A673 (cell line): ENCODE measurements around the gene TMEM205.

Source experiments
- EZH2 ChIP-seq: fragments of 200-600 bp; sonication (generic); IDR thresholded peaks from 2 replicates; pipeline ENCODE4 v1.6.1; 2017; ENCODE audit warnings: borderline replicate concordance, low read depth, mild to moderate bottlenecking, mixed read lengths, antibody characterized with exemption, low read length; ENCODE audit not compliant: poor library complexity, severe bottlenecking
- TF ChIP-seq, protein P1 (sequence below): fragments of 300-800, 200-600 bp; sonication (generic); conservative IDR thresholded peaks from 2 replicates; pipeline ENCODE4 v1.5.1; 2017; ENCODE audit warnings: low read depth, mild to moderate bottlenecking, antibody characterized with exemption, low read length, moderate library complexity, mixed read lengths

DNA sequence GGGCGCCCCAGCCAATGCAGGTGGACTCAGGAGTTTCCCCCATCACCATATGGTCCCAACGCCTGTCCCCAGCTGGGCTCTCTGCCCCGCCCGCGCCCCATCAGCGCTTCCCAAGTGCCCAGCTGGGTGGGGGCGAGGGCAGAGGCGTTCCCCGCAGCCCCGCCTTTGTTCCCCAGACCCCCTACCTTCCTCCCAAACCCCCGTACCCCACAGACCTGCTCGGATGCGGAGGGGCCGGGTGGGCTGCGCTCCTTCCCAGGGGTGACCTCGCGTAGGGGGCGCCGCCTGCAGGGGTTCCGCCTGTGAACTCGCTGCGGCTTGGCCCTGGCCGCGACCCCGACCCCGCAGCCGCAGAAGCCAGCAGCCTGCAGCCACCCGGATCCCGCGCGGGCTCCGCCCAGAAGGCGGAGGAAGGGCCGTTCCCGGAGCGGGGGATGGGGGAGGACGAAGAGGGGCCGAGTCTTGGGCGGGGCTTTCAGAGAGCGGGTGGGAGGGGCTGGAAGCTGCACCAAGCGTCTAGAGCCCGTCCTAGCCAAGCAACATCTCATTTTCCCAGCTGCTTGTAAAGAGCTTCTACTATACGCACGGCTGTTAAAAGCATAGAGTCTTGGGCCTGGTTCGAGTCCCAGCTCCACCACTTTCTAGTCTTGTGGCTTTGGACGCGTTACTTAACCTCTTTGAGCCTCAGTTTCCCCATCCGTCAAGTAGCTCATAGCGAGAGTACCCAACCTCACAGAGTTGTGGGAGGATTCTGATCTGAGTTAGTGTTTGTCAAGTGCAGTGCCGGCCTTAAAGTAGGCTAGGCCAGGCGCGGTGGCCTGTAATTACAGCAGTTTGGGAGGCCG, 6.6 kb downstream of the TMEM205 start, which contains the start of gene RAB3D:
- TF ChIP-seq, protein P1, sequence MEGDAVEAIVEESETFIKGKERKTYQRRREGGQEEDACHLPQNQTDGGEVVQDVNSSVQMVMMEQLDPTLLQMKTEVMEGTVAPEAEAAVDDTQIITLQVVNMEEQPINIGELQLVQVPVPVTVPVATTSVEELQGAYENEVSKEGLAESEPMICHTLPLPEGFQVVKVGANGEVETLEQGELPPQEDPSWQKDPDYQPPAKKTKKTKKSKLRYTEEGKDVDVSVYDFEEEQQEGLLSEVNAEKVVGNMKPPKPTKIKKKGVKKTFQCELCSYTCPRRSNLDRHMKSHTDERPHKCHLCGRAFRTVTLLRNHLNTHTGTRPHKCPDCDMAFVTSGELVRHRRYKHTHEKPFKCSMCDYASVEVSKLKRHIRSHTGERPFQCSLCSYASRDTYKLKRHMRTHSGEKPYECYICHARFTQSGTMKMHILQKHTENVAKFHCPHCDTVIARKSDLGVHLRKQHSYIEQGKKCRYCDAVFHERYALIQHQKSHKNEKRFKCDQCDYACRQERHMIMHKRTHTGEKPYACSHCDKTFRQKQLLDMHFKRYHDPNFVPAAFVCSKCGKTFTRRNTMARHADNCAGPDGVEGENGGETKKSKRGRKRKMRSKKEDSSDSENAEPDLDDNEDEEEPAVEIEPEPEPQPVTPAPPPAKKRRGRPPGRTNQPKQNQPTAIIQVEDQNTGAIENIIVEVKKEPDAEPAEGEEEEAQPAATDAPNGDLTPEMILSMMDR = no peak
- TF ChIP-seq EZH2 = no peak
